ENCODE measurements around the gene SLC2A10.

Gene SLC2A10

GRCh38 chr20:46717818-46718541 is 8.5 kb downstream of the SLC2A10 start:
- DNase-seq (ENCODE audit: extremely low read depth, low read depth), result no peak
- no peak for TF ChIP-seq CTCF (IDR thresholded peaks at IDR 0.05; ENCODE audit: low read depth, low read length, missing control alignments)
- H3K4me3 ChIP-seq (replicated peaks; ENCODE audit: low read depth, low read length), result no peak overlapping the region

GRCh38 chr20:46720019-46720418 is 10.6 kb downstream of the SLC2A10 start:
- no peak for DNase-seq (ENCODE audit: extremely low read depth, low read depth)
- TF ChIP-seq CTCF (IDR thresholded peaks at IDR 0.05; ENCODE audit: low read depth, low read length, missing control alignments), result no peak
- H3K4me3 ChIP-seq (replicated peaks; ENCODE audit: low read depth, low read length), result no peak overlapping the region

GRCh38 chr20:46720776-46721425 is 11.5 kb downstream of the SLC2A10 start:
- no peak for DNase-seq (ENCODE audit: extremely low read depth, low read depth)
- no peak for TF ChIP-seq CTCF (IDR thresholded peaks at IDR 0.05; ENCODE audit: low read depth, low read length, missing control alignments)

GRCh38 chr20:46721476-46721875 is 12.0 kb downstream of the SLC2A10 start:
- no peak for DNase-seq (ENCODE audit: extremely low read depth, low read depth)
- no peak for TF ChIP-seq CTCF (IDR thresholded peaks at IDR 0.05; ENCODE audit: low read depth, low read length, missing control alignments)
- no peak overlapping the region for H3K4me3 ChIP-seq (replicated peaks; ENCODE audit: low read depth, low read length)

More at GRCh38 chr20:46720776-46721425, 11.5 kb downstream of the SLC2A10 start:
- H3K4me3 ChIP-seq (replicated peaks; ENCODE audit: low read depth, low read length), result no peak overlapping the region

- H3K4me3 ChIP-seq (replicated peaks; ENCODE audit: low read depth, low read length), result no peak overlapping the region
- TF ChIP-seq CTCF (IDR thresholded peaks at IDR 0.05; ENCODE audit: low read depth, low read length, missing control alignments), result no peak
- DNase-seq (ENCODE audit: extremely low read depth, low read depth), result no peak
These were observed 13.0 kb downstream of the SLC2A10 start for GRCh38 chr20:46722450-46722849.

GRCh38 chr20:46723039-46723438 is 13.6 kb downstream of the SLC2A10 start:
- TF ChIP-seq CTCF (IDR thresholded peaks at IDR 0.05; ENCODE audit: low read depth, low read length, missing control alignments), result no peak
- no peak for DNase-seq (ENCODE audit: extremely low read depth, low read depth)
- H3K4me3 ChIP-seq (replicated peaks; ENCODE audit: low read depth, low read length), result no peak overlapping the region
